GM19328 (cell line): Measurements from ENCODE around the gene TMEM151A.
"Not testable (repeated sequence)": the region's sequence is repeated elsewhere in the genome, so short reads cannot be mapped to it uniquely, and the experiment has no call there.

Experiments used
- ATAC-seq: cut with Tn5 transposase; IDR thresholded peaks from one replicate; pipeline ENCODE4 v1.9.1; 2021; ENCODE audit warnings: mild to moderate bottlenecking, moderate library complexity; ENCODE audit not compliant: unreplicated experiment

Gene TMEM151A

DNA sequence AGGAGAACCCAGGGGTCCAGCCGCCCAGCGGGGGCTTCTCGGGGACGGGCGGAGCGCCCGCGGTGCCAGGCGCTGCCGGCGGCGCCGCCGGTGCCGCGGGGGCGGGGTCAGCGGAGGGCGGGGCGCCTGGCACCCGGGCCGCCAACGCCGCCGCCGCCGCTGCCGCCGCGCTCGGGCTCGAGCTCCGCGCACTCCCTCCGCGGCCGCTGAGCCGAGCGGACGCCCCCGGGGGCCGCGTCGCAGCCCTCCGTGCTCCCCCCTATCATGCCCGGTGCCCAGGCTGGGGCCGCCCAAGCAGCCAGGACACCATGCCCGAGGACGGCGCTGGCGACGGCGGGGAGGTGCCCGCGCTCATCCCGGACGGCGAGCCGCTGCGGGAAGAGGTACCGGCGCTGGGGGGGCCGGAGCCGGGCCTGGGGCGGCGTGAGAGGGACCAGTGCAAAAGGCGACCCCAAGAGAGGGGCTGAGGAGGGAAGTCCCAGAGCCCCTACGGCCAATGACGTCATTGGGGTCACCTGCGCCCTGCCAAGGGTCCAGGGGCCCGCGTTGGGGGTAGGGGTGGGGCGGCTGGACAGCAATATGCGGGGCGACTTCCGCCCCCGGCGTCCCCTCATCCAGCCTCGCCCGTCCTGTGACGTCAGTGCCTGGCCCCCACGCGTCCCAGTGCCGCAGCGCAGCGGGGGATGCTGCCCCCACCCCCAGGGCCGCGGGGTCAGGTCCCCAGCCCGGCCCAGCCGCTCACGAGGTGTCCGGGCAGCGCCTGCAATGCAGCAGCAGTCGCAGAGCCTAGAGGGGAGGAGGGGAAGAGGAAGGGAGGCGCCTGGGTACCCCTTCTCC, at the start of gene TMEM151A:
Gene TMEM151A (plus strand): TSS at position 189 of the 837 bp plus-strand sequence. CDS start 120 bp downstream, at position 309.
- no peak for ATAC-seq

DNA sequence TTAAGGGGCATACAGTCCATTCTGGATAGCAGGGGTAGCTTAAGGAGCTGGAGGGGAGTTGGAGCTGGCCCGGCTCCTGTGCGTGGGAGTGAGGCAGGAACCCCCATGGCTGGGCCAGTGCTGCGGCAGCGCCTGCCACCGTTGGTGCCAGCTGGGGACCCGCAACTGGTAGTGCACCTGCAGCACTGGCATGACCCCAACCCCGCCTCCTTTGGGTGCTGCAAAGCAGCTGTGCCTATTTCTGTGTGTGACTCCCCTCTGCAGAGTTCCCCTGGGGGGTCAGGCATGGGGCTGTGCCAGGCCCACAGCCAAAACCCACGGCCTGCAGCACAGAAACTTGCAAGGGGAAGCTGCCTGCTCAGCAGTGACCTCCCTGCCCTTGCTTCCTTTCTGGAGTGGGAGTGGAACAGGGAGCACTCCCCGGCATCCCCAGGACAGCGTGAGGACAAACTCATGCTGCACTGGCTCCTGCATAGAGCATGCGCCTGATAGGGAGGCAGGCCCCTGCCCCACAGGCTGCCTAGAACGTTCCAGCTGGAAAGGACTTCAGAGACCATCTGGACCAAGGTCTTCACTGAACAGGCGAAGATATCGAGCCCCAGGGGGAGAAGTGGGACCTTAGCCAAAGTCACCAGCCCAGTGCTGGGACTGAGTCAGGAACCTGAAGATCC, 49.5 kb upstream of the TMEM151A start:
- no peak for ATAC-seq

DNA sequence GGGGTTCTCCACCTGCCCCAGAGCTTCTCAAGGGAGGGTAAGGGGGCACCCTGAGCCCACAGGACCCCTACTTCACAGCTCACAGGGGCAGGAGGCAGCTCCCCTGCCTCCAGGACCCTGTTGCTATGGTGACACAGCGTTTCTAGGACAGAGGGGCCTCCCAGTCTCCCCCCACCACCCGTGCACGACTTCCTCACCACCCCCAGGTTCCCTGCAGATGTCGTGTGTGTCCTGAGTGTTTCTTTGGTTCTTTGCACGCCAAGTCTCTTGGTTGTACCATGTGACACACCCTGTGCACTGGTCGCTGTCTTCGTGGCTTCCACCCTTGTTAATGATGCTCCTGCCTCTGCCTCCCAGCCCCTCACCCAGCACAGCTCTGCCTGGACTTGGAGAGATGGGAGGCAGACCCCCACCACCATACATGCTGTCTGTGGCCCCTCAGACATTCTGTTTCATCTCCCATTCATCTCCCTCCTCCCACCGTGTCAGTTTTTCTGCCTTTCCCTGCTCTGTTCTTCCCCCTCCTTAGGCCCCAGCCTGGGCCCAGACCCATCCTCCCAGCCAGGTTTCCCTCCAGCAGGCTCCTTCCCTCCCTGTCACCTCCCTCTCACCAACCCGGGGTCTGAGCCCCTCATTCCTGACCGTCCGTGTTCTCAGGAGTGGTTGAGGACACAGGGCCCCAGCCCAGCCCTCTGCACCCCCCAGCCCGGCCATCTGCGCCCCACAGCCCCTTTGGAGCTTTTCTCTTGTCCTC, 47.7 kb upstream of the TMEM151A start:
- ATAC-seq = no peak

DNA sequence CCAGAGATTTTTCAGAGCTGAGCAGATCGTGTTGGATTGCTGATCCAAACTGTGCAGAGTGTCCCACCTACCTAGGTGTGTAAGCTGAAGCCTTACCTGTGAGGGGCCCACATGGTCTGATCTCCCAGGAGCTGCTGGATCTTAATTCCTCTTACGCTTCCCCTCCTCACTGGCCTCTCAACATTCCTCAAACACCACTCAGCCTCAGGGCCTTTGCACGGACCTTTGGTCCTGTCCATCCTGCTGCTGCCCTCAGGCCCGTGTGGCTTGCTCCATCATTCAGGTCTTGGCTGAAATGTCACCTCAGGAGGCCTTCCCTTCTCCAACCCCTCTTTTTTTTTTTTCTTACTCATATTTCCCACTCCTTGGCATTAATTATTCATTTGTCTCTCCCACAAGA, 44.4 kb upstream of the TMEM151A start:
- no peak for ATAC-seq

DNA sequence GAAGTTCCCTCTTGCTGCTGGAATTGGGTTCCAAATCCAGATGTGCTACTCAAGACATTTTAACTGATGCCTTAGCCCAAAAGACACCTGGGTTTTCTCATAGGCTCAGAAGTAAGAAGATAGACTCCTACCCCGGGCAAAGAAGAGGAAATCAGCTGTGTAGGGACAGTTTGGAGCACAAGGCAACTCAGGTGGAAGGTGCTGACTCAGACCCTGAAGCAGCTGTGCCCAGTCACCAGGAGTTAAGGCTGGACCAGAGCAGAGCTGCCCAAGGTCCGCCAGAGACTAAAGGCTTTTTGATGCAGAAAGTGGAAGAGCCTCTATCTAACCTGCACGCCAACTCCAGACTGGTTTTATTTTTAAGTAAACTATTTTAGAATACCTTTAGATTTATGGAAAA, 43.9 kb upstream of the TMEM151A start:
- no peak for ATAC-seq

DNA sequence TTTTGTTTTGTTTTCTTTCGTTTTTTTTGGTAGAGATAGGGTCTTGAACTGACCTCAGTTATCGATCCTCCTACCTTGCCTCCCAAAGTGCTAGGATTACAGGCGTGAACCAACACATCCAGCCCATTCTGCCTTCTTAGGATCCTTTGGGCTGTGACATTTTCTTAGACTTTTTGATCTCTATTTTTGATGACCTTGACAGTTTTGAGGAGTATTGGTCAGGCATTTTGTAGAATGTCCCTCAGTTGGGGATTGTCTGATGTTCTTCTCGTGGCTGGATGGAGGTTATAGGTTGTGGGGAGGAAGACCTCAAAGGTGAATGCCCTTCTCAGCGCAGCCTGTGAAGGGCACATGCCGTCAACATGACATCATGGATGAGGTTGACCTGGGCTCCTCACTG, 42.8 kb upstream of the TMEM151A start:
- ATAC-seq = no peak

DNA sequence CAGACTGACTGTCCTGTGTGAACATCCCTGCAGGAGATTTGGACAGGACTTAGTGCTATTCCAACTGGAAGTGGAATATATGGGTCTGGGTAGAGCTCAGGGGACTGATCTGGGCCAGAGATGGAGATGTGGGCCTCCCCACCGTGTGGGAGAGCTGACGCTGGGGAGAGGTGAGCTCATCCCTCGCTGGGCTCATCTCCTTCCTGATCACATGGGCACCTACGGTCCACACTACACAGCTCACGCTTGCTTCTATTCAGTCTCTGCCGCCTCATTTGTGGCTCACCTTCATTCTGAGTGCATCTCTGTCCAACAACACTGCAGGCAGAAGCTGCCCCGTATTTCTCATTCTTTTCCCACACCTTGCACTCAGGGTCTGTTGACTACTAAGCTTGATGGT, 39.9 kb upstream of the TMEM151A start:
- ATAC-seq = no peak

DNA sequence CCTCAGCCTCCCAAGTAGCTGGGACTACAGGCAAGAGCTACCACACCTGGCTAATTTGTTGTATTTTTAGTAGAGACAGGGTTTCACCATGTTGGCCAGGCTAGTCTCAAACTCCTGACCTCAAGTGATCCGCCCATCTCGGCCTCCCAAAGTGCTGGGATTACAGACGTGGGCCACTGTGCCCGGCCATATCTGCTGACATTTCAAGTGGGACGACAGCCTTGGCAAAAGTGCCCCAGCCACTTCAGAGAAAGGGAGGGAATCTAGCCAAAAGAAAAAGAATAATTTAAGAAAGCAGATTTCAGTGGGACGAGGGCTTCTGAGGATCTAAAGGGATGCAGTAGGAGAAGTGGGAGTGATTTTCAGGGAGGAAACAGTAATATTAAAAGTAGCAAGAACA, 38.6 kb upstream of the TMEM151A start:
- not testable (repeated sequence) for ATAC-seq

DNA sequence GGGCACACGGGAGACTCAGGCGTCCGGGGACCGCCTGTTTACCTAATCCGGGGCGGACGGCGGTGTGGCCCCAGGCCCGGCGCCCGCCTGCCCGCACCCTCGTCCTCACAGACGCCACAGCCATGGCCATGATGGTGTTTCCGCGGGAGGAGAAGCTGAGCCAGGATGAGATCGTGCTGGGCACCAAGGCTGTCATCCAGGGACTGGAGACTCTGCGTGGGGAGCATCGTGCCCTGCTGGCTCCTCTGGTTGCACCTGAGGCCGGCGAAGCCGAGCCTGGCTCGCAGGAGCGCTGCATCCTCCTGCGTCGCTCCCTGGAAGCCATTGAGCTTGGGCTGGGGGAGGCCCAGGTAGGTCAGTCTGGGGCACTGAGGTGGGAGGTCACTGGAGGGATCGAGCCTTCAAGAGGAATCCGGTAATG, 33.2 kb upstream of the TMEM151A start:
- ATAC-seq = no peak

DNA sequence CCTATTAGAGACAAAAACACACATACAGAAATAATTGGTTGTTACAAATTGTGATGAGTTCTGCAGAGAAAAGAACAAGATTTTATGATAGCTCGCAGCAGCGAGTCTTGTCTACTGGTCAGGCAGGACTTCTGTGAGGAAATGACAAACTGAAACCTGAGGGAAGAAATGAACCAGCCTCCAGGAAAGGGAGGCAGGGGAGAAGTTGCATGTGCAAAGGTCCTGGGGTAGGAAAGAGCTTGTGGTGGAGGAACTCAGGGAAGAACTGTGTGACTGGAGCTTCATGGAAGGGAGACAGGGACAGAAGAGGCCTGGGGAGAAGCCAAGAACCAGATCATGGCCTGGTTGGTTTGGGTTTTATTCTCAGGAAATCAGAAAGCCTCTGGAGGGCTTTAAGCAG, 32.5 kb upstream of the TMEM151A start:
- ATAC-seq = no peak

DNA sequence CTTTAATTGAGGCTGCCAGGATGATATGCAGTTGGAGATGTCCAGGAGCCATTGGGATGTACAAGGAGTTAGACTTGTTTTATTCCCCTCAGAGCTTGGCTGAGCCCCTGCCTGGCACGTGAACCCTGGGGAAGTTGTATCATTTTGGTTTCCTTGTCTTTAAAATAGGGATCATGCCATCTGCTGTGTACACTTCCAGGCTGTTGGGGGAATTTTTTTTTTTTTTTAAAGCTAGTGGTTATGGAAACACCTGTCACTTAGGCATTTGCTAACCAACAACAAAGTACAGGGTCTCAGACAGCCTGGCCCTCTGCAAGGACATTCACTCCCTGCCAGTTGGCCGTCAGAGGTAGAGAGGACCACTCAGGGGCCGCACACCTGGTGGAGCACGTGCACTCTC, 31.7 kb upstream of the TMEM151A start:
- no peak for ATAC-seq

DNA sequence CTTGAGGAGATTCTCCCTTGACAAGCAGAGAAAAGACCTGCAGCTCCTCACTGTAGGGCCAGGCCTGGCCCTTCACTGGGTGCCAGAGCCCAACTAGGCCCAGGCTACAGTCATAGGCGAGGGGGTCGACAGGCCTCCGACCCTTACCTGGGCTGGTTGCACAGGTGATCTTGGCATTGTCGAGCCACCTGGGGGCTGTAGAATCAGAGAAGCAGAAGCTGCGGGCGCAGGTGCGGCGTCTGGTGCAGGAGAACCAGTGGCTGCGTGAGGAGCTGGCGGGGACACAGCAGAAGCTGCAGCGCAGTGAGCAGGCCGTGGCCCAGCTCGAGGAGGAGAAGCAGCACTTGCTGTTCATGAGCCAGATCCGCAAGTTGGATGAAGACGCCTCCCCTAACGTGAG, 30.1 kb upstream of the TMEM151A start:
- ATAC-seq = no peak

DNA sequence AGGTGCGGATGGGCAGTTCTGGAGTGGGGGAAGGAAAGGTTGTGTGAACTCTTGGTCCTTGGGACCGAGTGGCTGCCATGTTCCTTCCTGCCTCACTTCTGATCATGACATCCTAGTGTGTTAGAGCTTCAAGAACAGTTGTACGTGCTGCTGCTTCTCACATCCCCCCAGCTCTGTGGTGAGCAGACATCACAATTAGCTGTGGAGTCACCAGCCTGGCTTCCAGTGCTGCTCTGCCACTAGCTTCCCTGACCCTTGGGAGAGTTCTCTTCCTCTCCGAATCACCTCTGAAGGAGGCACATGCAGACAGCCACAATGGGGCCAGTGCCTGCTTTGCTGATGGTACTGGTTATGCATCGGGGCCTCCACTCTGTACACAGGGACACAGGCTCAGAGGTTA, 29.5 kb upstream of the TMEM151A start:
- no peak for ATAC-seq

DNA sequence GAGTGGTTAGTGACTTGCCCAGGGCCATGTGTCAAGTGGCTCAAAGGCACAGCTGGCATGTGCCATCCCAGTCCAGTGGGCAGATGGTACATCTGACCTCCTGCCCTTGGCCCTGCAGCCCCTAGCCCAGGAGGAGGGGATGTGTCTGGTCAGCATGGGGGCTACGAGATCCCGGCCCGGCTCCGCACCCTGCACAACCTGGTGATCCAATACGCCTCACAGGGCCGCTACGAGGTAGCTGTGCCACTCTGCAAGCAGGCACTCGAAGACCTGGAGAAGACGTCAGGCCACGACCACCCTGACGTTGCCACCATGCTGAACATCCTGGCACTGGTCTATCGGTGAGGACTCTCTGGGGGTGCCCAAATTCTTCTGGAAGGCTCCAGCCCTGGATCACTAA, 29.0 kb upstream of the TMEM151A start:
- no peak for ATAC-seq

DNA sequence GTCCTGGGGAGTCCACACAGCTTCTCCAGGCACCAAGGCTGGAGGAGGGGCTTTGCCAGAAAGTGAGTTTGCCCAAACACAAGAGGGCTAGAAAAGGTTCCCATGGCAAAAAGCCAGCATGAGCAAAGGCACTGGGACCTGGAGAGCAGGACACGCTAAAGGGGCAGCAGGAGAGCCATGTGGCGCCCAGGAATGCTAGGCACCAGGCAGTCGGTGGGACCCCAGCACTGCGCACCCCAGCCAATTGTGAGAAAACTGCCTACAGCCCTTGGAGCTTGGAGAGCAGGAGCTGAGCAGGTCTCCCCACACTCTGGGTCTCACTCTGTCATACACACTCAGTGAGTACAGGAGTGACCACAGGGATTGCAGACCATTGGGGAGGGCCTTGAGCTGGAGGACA, 28.5 kb upstream of the TMEM151A start:
- no peak for ATAC-seq

DNA sequence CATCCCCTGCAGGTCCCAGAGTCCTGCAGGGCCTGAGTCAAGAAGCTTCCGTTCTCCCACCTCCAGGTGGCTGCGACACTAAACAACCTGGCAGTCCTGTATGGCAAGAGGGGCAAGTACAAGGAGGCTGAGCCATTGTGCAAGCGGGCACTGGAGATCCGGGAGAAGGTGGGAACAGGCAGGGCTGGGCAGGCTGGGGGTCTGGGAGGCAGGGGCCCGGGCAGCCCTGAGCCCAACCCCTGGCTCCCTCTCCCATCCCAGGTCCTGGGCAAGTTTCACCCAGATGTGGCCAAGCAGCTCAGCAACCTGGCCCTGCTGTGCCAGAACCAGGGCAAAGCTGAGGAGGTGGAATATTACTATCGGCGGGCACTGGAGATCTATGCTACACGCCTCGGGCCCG, 27.9 kb upstream of the TMEM151A start:
- ATAC-seq = no peak

DNA sequence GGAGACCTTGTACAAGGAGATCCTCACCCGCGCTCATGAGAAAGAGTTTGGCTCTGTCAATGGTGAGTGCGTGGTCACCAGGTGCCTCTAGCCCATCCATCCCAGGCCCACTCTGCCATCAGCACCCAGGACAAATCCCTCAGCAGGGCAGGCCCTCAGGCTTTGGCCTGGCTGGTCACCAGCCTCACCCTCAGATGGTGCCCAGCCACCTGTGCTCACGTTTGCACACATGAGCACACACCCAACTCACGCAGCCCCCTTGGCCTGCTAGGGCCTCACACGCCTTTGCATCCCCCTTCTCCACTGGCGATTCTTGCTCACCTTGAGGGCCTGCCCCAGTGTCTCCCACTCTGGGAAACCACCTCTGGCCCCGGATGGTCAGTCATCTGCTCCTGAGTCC, 27.3 kb upstream of the TMEM151A start:
- no peak for ATAC-seq

DNA sequence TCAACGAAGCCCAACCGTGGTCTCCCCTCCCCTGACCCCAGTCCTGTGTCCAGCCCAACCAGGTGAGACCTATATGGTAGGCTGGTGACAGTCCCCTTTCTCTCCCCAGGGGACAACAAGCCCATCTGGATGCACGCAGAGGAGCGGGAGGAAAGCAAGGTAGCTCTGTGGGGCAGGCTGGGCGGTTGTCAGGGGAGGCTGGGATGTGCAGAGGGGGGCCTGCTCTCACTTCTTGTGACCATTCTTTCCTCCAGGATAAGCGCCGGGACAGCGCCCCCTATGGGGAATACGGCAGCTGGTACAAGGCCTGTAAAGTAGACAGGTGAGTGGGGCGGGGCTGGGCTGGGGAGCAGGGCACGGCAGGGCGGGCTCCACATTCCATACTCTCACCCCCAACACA, 26.8 kb upstream of the TMEM151A start:
- no peak for ATAC-seq

DNA sequence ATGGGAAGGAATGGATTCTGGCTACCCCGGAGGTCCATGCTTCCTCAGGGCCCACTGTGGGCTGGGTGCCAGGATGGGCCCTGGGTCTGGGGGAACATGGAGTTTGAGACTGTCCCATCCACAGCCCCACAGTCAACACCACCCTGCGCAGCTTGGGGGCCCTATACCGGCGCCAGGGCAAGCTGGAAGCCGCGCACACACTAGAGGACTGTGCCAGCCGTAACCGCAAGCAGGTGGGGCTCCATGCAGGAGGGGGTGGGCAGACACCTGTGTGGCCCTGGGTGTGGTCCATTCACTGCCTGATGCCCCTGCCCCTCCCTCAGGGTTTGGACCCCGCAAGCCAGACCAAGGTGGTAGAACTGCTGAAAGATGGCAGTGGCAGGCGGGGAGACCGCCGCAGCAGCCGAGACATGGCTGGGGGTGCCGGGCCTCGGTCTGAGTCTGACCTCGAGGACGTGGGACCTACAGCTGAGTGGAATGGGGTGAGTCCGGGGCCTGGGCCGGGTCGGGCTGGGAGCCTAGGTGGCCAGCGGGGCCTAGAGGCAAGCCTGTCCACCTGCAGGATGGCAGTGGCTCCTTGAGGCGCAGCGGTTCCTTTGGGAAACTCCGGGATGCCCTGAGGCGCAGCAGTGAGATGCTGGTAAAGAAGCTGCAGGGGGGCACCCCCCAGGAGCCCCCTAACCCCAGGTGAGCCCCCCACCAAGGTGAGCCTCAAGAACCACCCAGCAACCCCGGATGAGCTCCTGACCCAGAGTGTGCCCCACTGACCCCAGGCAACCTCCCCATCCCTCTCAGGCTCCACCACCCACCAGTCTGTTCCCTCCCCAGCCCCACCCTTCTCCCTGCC, 25.9 kb upstream of the TMEM151A start:
- no peak for ATAC-seq

DNA sequence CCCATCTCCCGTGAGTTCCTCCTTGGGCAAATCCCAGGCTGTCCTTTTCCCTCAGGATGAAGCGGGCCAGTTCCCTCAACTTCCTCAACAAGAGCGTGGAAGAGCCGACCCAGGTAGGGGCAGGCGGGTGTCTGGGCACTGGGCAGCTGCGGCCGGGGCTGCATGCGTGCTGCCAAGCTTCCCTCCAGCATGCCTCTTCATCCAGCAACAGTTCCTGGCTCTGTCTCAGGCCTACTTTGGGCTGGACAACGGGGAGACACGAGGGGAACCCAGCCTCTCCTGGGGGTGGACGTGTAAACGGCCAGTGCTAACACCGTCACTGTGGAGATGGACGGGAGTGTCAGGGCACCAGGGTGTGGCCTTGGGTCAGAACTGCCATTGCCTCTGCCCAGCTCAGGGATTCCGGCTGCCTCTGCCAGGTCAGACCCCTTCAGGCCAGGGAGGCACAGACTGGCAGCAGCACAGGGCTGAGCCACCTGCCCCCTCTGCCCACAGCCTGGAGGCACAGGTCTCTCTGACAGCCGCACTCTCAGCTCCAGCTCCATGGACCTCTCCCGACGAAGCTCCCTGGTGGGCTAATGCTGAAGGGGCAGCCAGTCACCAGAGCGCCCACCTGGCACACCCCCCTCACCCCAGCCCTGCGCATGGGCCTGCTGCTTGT, 25.2 kb upstream of the TMEM151A start:
- ATAC-seq = no peak
